NCI-H345 (cell line): ENCODE results near the gene RRP1.

Source experiments
- DNase-seq: peaks from one replicate; lab custom pipeline; 2025; lab: John Stamatoyannopoulos, UW

The RRP1 gene

DNA sequence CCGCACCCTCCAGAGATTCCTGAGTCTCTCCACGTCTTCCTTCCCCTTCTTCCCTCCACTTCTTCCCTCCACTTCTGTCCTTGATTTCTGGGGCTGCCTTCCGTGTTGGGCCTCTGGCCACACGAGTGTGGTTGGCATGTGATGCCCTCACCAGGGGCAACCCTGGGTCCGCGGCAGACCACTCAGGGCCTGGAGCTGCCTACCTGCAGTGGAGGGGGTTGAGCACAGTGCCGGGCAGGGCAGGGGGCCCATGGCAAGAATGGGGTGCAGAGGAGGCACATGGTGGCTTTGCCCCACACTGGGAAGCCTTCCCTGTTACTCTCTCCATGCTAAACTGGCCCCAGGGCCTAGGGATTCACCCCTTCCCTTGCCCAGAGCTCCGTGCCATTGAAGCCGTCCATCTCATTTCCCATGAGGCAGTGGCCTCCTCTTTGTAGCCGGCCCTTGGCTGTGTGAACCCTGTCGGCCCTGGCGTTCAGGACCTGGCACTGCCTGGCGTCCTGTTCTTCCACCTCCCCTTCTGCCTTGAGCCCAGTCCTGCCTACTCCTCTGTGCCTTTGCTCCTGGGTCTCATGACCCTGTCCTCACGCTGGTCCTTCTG, 13.4 kb downstream of the RRP1 start:
- DNase-seq: no peak

GRCh38 chr21:43803558-43804300, 14.4 kb downstream of the RRP1 start:
- no peak for DNase-seq

DNA sequence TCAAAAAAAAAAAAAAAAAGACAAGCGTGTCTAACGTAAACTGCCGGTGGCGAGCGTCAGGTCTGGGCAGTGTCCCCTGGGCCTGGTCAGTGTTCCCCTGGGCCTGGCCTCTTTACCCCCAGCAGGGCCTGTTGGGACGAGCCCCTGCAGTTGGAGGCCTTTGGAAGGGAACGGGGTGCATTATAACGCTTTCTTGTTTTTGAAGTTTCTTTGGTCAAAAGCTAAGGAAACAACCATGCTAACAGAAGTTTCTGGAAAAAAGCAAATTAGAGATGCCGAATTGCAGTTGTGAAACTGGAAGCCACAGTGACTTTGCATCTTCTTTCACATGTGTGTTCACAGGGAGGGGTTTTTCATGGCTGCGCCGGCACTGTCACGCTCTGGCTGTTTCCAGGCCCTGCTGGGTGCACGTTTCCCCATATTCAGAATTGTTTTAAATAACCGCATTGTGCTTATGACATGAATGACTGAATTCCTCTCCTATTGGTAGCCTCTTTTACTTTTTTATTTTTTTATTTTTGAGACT, 16.0 kb downstream of the RRP1 start:
- no peak for DNase-seq

- DNase-seq: no peak
Observed at GRCh38 chr21:43806017-43806710, 16.8 kb downstream of the RRP1 start.

- DNase-seq: no peak
Observed at GRCh38 chr21:43808367-43808766, 19.0 kb downstream of the RRP1 start.

DNA sequence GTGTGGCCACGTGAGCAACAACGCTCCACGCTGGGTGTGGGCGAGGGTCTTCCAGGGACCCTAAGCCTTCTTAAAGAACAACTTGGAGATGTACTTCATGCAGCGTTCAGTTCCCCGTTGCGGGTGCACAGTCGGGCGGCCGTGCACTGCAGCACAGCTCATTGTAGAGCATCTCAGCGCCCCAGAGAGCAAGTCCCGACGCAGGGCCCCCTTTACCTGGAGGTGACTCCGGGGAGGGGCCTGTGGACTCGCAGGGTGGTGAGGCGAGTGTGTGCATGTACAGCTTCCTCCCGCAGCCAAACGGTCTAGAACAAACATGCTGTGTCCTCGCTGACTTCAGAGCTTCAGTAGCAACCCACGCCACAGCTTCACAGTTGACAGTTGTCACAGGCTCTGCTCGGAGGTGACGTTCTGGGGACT, 19.5 kb downstream of the RRP1 start:
- DNase-seq: no peak

GRCh38 chr21:43809346-43809799, 20.0 kb downstream of the RRP1 start:
- DNase-seq: no peak

GRCh38 chr21:43809853-43810504, 20.6 kb downstream of the RRP1 start:
- DNase-seq: no peak

- DNase-seq: peak; percentile 90
Observed at GRCh38 chr21:43810505-43811261, 21.3 kb downstream of the RRP1 start.

GRCh38 chr21:43811262-43812105, 22.1 kb downstream of the RRP1 start:
- peak; percentile 70 for DNase-seq

DNA sequence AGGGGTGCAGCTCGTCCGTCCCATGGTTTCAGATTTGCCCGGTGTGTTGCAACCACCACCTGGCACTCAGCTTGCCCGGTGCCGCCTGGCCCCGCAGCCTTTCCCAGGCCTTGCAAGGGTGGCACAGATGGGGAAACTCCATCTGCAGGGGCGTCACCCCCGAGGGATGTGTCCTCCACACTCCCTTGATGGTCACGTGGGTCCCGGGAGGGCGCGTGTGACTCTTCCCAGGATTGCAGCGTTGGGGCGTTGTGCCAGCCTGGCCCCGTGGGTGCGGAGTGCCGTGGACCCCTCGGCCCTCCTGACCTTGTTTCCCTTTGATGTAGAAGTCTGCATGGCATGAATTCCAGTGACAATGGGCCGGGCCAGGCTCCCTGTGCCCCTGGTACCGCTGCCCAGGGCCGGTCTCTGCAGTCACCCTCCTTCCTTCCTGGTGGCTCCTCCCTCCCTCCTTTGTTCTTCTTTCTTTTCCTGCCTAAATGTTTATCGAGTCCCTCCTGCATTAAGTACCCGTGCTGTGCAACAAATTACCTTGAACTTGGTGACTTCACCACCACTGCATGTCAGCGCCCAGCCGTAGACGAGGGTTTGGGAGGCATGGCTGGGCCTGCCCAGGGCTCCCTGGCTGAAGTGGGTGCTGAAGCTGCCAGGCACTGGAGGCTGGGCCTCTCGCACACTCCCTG, 22.9 kb downstream of the RRP1 start:
- DNase-seq: peak; percentile 90

DNA sequence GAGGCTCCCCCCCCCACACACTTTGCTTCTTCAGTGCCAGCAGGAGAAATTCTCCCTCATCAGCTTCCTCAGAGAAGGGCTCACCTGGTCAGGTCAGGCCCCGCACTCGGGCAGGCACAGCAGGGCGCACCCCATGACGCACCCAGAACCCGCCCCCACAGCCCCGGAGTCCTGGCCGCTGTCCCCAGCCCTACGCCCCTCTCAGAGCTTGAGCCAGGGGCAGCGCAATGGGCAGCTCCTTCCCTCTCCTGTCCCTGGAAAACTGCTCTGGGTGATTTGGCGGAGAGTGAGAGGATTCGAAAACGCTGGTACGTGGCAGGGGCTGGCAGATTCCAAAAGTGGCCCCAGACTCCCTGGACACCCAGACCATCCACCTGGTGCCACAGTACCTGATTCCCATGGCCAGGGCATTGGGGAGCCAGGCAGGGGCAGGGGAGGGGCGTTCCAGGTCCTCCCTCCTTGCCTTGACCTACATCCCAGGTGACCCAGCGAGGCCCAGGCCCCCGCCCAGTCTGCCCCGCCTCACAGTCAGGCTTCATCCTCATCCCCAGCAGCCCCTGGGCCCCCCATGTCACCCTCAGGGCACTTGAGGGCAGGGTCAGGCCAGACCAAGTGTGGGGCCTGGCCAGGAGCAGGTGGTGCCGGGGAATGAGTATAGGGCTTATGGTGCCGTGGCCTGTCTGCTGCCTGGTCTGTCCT, 23.7 kb downstream of the RRP1 start:
- no peak for DNase-seq

DNA sequence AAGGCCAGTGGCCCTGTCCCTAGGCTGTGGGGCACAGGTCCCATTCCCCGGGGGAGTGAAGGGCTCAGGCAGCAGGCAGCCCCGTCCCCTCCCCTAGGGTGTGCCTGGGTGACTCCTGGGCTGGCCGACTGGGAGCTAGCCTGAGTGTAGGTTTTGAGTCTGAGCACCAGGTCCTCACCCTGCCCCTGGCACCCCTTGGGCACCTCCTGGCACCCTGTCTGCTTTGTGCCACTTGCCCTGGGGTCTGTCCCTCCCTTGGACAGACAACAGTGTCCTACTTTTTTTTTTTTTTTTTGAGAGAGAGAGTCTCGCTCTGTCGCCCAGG, 24.2 kb downstream of the RRP1 start:
- no peak for DNase-seq

DNA sequence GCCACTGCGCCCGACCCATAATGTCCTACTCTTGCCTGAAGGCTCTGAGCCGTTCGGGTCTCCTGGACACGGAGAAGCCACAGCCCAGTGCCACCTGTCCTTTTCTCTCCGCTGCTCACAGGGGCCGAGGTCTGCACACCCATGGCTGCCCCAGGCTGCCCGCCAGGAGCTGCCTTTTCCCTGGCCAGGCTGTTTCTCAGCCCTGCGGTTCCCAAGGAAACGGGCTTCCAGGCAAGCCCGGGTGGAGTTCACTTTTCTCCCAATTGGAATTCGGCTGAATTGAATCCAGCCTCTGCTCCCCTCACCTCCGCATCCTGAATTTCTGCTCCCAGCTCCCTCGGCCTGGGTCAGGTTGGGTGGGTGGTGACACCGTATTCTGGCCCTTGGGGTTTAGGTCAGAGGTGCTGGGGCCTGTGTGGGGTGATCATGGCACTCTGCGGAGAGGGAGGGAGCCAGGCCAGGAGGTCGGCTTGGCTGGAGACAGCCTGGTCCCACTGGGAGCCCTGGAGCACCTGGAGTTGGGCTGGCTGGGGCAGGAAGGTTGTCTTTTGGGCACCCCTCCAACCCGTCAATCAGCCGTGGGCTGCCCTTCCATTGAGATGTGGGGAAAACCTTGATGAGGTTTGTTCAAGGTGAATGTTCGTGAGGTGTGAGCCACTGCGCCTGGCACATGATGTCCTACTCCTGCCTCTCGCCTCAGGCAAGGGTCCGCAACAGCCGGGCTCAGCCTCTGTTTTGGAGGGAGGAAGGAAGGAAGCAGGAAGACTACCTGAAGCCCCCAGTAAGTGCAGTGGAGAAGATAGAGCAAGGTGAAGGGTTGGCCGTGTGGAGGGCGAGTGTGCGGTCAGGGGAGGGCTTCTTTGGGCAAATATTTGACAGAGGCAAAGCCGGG, 25.1 kb downstream of the RRP1 start:
- DNase-seq: no peak

- peak; percentile 53 for DNase-seq
Observed at GRCh38 chr21:43815107-43815613, 25.8 kb downstream of the RRP1 start.

DNA sequence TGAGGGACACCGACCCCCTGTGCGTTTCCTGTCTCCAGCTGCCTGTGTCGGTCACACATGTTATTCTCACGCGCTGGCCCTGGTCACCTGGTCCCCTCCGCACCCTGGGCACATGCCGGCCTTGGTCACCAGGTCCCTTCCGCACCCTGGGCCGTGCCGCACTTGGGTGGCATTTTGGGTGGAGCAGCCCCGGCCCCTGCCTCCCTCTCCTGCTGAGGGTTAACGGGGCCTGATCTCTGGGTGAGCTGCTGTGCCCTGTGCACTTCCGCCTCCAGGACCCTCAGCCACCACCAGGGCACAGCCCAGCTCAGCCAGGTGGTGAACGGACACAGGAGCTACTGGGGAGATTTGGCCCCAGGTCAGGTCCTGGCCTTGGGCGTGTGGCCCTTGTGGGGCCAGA, 26.6 kb downstream of the RRP1 start:
- DNase-seq: no peak

- no peak for DNase-seq
Observed at GRCh38 chr21:43816611-43817071, 27.3 kb downstream of the RRP1 start.
